HAP-1 (cell line): ENCODE data around the gene SYT1.
A peak's percentile ranks its signal among the peaks of the same experiment; 100 is the strongest.

Source experiments
- DNase-seq, 2 experiments: peaks; one replicate each; pipeline ENCODE4 v3.0.0-alpha.2; 2016 to 2020; ENCODE audit warnings: low spot score in 2 of 2
- H3K27me3 ChIP-seq: fragments of 250-450 bp; sonication (Bioruptor Pico); 2 replicates; pipeline ENCODE4 v1.5.1; 2020; ENCODE audit warnings: low read depth, mild to moderate bottlenecking, moderate library complexity
- H3K36me3 ChIP-seq: fragments of 250-450 bp; sonication (Bioruptor Pico); replicated peaks from 2 replicates; pipeline ENCODE4 v1.5.1; 2020; ENCODE audit warnings: mild to moderate bottlenecking
- H3K4me1 ChIP-seq: fragments of 250-450 bp; sonication (Bioruptor Pico); 2 replicates; pipeline ENCODE4 v1.5.1; 2020; ENCODE audit warnings: mild to moderate bottlenecking
- H3K4me3 ChIP-seq: fragments of 250-450 bp; sonication (Bioruptor Pico); 2 replicates; pipeline ENCODE4 v1.5.1; 2020; ENCODE audit warnings: mild to moderate bottlenecking, moderate library complexity
- H3K9me3 ChIP-seq: fragments of 250-450 bp; sonication (Bioruptor Pico); 2 replicates; pipeline ENCODE4 v1.5.1; 2020; ENCODE audit warnings: mild to moderate bottlenecking, moderate library complexity
- in situ Hi-C: fragments of 300-500 bp; cut with MboI; formaldehyde crosslinking; loops from 3 replicates; pipeline ENCODE4 v1.14.3; 2020; ENCODE audit warnings: low sequenced_read_pairs, inconsistent platforms, mixed read lengths

Gene SYT1

DNA sequence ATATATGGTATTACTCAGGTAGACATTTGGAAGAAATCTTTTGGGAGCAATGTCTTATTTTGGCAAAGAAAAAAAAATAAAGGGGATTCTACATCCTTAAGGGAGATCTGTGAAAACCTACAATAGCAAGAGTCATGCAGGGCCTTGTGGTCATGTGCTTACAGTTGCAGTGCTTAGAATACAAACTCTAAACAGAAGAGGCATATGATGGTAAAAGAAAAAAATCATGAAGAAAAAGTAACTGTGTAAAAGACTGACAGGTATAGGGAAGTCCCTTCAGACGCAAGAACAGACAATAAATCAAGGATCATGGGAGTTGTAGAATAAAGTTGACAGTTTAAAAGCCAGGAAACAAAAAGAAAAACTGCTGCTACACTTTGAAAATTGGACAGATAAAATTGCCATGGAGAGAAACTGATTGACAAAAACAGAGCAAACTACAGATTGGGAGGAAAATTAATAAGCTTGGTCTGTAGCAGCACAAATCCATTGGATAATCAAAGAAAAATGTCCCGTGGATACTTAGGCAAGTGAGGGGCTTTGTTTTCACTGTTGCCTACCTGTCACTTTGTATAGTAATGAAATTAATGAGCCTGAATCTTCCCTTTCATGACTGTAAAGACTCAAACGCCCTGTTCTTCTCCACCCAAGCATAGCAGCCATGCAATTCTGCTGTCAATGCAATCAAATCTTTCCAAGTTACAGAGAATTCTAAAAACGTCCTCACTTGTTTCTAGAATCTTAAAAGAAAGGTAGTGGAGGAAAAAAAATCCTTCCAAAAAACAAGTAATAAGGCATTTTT lies 402.0 kb downstream of the SYT1 start:
- Histone ChIP-seq H3K27me3 (no peaks in the 10 kb centered on the region), H3K4me1 (peaks cover 8% of the 10 kb centered on the region), H3K4me3 (no peak overlapping the region), H3K36me3 (no peaks in the 10 kb centered on the region), H3K9me3 (no peaks in the 10 kb centered on the region)
- no peak for DNase-seq
- in situ Hi-C loops = no loop called here

DNA sequence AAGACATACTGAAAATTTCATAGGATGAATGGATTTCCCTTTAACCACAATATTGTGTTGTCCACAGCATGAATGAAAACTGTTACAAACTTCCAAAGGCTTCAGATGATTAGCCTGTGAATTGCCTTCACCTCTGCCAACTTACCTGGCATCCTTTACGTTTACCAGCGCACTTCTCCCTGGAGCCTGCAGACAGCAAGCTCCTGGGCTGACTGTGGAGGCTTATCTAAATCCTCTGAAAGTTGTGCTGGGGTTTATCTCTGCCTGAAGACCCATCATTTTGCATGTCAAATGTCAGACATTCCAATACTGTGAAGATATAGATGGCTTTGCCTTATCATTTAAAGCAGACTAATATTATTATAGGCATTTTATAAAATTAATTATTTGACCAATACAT lies 403.0 kb downstream of the SYT1 start:
- no peak for DNase-seq
- in situ Hi-C loops = no loop called here
- H3K4me1 ChIP-seq = peaks cover 8% of the 10 kb centered on the region
- H3K36me3 ChIP-seq = no peaks in the 10 kb centered on the region
- H3K4me3 ChIP-seq = no peak overlapping the region
- no peaks in the 10 kb centered on the region for H3K27me3 ChIP-seq
- H3K9me3 ChIP-seq = no peaks in the 10 kb centered on the region

DNA sequence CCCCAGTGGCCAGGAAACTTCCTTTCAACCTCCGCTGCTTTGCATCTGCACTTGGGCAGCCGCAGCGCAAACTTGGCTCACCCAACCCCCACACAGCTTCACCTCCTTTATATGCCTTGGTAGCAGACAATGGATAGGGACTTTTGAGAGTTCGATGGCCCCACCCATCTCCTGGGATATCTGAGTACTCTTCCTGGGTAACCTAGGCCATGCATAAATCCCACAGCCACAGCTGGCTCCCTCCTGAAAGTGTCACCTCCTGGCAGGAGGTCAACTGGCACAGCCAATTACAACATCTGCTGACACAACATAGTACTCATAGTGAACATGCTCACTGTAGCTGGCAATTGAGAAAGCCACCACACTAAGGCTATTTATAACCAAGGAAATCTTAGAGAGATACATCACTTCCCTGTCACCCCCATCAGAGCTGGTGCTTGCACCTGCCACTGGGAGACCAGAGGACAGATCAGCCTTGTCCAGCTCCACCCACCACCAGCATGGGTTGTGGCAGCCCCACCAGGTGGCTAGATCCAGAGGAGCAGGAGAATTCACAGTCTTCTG lies 410.0 kb downstream of the SYT1 start:
- Histone ChIP-seq H3K27me3 (no peaks in the 10 kb centered on the region), H3K4me3 (no peak overlapping the region), H3K36me3 (no peaks in the 10 kb centered on the region), H3K9me3 (no peaks in the 10 kb centered on the region), H3K4me1 (no peaks in the 10 kb centered on the region)
- DNase-seq = no peak
- in situ Hi-C loops = no loop called here

DNA sequence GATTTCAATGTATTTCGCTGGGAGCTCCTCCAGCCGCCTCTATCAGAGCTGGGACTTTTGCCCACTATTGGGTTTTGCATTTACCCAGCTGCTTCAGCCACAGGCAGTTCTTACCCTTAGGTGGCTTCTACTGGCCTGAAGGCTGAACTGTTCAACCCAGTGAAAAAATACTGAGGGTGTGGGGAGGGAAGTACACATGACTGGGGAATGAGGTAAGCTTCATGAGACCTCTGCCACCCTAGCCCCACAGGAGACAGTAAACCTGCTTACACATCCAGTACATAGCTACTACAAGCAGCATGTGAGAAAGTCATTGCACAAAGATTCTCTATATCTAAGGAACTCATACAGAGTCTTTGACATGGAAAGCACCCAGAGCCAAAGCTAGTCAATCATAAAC lies 411.1 kb downstream of the SYT1 start:
- Histone ChIP-seq H3K27me3 (no peaks in the 10 kb centered on the region), H3K9me3 (no peaks in the 10 kb centered on the region), H3K4me3 (no peak overlapping the region), H3K36me3 (no peaks in the 10 kb centered on the region), H3K4me1 (no peaks in the 10 kb centered on the region)
- DNase-seq = no peak
- in situ Hi-C loops = no loop called here

DNA sequence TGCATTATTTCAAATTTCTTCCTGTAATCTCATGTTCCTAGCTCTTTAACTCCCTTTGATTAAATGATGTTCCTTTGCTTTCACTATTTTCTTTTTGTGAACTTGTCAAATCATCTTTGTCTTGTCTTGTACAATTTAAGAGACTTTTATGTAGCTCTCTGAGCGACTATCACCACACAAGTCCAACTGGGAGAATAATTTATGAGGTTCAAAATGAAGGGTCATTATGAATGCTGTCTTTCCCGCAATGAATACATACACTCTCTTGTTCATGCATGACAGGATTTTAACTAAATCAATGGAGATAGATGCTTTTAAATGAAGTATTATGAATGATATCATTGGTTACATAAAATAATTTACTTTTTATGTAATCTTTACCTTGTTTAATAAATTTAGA lies 418.8 kb downstream of the SYT1 start:
- DNase-seq = no peak
- Histone ChIP-seq H3K36me3 (no peaks in the 10 kb centered on the region), H3K4me1 (0 out of 2 replicates have a peak, but pooled peaks cover 5% of the 10 kb centered on the region), H3K4me3 (no peak overlapping the region), H3K27me3 (no peaks in the 10 kb centered on the region), H3K9me3 (no peaks in the 10 kb centered on the region)
- in situ Hi-C loops = no loop called here

DNA sequence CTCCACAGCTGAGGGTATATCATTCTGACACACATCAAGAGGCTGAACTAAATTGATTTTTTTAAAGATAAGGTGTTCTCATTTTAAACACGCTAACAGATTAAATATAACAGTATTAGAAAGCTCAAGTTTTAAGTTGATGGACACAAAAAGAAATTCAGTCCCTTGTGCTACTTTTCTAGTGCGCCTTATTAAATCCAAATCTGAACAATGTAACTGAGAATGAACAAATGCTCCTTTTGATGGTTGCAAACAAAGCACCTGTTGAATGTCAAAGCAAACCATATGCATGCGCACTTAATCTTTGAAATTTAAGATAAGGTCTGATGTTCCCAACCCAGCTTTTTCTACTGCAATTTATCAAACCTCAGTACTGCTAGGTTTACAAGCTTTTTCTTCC lies 424.3 kb downstream of the SYT1 start:
- in situ Hi-C loops = no loop called here
- no peaks in the 10 kb centered on the region for H3K36me3 ChIP-seq

DNA sequence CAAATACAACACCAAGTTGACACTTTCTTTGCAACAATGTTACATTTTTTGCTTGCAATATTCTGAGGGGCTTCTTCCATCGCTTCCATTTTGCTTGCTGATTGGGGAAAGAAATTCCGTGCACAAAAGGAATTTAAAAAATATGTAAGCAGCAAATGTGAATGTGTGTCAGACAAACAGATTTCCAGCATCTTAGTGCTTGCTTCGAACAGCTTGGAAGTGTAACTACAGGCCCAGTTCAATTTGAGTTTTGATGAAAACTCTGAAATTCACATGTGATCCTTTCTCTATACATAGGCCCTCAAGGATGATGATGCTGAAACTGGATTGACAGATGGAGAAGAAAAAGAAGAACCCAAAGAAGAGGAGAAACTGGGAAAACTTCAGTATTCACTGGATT lies 427.1 kb downstream of the SYT1 start:
- peaks cover 28% of the 10 kb centered on the region for H3K4me1 ChIP-seq

More for the DNA sequence above, 424.3 kb downstream of the SYT1 start:
- Histone ChIP-seq H3K4me1 (peaks cover 5% of the 10 kb centered on the region), H3K9me3 (no peaks in the 10 kb centered on the region), H3K4me3 (no peak overlapping the region), H3K27me3 (no peaks in the 10 kb centered on the region)
- peak in 1 of 2 experiments; percentile 67 for DNase-seq

DNA sequence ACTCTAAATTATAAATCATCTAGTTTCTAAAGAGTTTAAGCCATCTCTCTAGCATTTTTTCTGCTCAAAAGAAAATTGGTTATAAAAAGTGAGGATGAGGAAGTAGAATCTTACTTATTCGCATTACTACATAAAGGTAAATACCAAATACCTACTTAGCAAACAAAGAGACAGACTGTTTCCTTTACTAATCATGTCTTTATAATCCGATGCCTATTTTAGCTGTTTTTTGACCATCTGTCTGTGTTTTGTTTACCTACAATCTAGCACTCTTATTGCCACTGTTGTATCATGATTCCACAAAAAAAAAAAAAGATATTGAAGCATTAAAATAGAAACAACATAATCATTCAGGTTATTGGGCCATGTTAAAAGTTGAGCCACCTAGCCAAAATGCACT lies 430.0 kb downstream of the SYT1 start:
- DNase-seq = no peak
- in situ Hi-C loops = no loop called here
- Histone ChIP-seq H3K4me3 (no peak overlapping the region), H3K27me3 (no peaks in the 10 kb centered on the region), H3K4me1 (peaks cover 30% of the 10 kb centered on the region), H3K9me3 (no peaks in the 10 kb centered on the region), H3K36me3 (no peaks in the 10 kb centered on the region)

More for the DNA sequence above, 427.1 kb downstream of the SYT1 start:
- H3K9me3 ChIP-seq = no peaks in the 10 kb centered on the region
- no peak overlapping the region for H3K4me3 ChIP-seq
- no peaks in the 10 kb centered on the region for H3K36me3 ChIP-seq
- no peaks in the 10 kb centered on the region for H3K27me3 ChIP-seq
- DNase-seq = no peak
- in situ Hi-C loops = no loop called here

DNA sequence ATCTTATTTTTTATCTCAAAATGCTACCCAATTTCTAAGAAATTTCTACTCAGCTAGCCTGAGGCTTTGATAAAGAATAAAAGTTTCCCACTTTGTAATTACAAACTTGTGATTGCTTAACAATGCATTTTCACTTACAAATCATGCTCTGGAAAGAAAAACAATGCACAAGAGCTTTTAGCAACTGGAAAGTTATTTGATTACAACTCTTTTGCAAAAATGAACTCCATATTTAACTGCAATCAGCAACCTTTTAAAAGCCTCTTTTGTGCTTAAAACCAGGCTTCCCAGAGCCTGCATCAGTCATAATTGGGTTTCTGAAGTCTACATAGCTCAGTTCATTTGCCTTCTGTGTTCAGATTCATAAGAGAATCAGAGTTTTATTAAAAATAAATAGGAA lies 431.0 kb downstream of the SYT1 start:
- Histone ChIP-seq H3K4me1 (peaks cover 30% of the 10 kb centered on the region), H3K9me3 (no peaks in the 10 kb centered on the region), H3K27me3 (no peaks in the 10 kb centered on the region), H3K36me3 (no peaks in the 10 kb centered on the region), H3K4me3 (no peak overlapping the region)
- DNase-seq = peak in 1 of 2 experiments; percentile 62
- in situ Hi-C loops = no loop called here

DNA sequence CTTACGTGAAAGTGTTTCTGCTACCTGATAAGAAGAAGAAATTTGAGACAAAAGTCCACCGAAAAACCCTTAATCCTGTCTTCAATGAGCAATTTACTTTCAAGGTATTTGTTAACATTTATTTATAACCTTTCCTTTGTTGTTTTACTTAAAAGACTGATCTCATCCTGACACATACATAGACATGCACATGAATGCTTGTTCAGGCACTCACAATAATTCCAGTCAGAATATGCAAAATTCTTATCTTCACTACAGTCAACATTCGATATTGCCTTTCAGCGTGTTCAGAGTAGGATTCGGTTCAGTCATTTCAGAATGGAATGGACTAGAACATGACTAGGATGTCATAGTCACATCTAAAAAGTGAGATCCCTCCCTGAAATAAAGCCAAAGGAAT lies 431.6 kb downstream of the SYT1 start:
- in situ Hi-C loops = no loop called here
- no peaks in the 10 kb centered on the region for H3K9me3 ChIP-seq
- no peak overlapping the region for H3K4me3 ChIP-seq
- peaks cover 30% of the 10 kb centered on the region for H3K4me1 ChIP-seq
- peak in 1 of 2 experiments; percentile 52 for DNase-seq
- H3K27me3 ChIP-seq = no peaks in the 10 kb centered on the region
- no peaks in the 10 kb centered on the region for H3K36me3 ChIP-seq

DNA sequence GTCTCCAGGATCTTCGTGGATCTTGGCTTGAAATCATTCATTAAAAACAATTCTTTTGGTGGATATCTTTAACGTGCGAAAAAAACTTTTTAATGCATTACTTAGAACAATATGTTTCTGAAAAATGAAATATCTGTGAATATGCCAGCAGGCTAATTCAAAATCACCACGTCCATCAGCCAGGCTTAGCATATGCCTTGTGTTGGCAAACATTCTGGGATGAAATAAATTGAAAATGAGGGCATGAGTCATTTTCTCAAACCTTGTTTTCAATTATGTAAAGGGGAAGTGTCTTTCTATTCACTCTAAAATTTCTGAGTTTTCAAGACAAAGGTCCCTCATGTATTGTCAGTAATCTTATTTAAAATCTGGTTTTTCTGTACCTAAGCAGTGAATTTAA lies 432.3 kb downstream of the SYT1 start:
- Histone ChIP-seq H3K4me1 (peaks cover 30% of the 10 kb centered on the region), H3K36me3 (no peaks in the 10 kb centered on the region), H3K27me3 (no peaks in the 10 kb centered on the region), H3K9me3 (no peaks in the 10 kb centered on the region), H3K4me3 (no peak overlapping the region)
- peak in 1 of 2 experiments; percentile 50 for DNase-seq
- in situ Hi-C loops = no loop called here

DNA sequence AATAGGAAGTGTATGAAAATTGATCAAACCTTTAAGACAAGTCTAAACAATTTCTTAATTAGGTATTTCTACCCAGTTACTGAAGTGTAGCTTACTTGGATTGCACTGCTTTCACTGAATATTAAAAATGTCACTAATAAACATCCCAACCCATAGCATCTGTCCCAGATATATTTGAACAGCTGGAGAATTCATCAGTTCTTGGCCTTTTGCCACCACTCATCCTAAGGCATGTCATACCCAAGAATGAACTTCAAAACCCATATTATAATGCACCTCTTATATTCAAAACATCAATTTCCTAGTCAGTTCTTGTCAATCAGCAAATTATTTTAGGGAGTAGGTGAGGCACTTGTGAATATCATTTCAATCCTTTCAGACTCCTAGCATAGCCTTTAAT lies 433.9 kb downstream of the SYT1 start:
- no peak for DNase-seq
- in situ Hi-C loops = no loop called here
- H3K36me3 ChIP-seq = no peaks in the 10 kb centered on the region

DNA sequence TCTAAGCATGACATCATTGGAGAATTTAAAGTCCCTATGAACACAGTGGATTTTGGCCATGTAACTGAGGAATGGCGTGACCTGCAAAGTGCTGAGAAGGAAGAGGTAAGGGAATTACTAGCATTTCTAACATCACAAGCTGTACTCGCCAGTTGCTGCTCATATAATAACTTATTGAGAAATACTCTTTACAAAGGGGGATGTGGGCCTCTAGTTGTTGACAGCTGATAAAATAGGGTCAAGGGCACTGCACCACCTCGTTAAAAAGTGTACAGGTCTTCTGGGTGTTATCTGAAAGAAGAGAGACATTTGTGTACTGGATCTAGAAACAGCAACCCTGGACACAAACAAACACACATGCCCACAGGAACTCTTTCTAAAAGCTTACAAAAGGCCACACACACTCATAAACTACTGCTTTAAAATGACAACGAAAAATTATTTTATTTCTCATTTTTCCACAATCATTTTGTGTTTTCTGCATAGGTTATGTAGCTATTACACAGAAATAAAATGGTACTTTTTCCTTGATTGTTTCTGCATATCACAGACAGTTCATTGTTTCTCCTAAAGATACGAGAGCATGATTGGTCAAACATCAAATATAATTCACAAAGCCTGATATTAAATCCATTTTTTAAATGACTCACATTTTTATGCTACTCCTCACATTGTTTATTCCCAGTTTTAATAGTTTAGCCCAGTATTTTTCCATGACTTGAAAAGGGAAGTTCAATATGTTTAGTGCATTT lies 435.0 kb downstream of the SYT1 start:
- peaks cover 28% of the 10 kb centered on the region for H3K4me1 ChIP-seq
- H3K9me3 ChIP-seq = no peaks in the 10 kb centered on the region
- no peaks in the 10 kb centered on the region for H3K27me3 ChIP-seq
- H3K36me3 ChIP-seq = no peaks in the 10 kb centered on the region
- in situ Hi-C loops = no loop called here
- H3K4me3 ChIP-seq = no peak overlapping the region
- no peak for DNase-seq

More for the DNA sequence above, 433.9 kb downstream of the SYT1 start:
- H3K4me1 ChIP-seq = peaks cover 30% of the 10 kb centered on the region
- no peak overlapping the region for H3K4me3 ChIP-seq
- H3K9me3 ChIP-seq = no peaks in the 10 kb centered on the region
- no peaks in the 10 kb centered on the region for H3K27me3 ChIP-seq

DNA sequence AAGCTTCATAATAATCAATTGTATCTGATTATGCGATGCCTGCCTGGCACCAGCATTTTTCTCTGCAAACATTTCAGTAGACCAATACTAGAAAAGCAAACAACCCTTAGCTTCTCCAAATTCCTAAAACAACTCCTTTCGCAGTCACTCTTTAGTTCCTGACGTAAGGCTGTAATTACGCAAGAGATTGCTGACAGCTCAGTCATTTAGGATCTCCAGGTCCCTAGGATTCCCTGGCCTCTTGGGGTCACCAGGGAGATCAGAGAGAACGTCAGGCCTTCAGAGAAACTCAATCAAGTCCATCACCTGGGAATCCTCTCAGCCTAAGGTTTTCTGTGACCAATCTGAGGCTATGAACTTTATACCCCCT lies 435.6 kb downstream of the SYT1 start:
- no peaks in the 10 kb centered on the region for H3K27me3 ChIP-seq
- in situ Hi-C loops = no loop called here
- H3K4me1 ChIP-seq = peaks cover 22% of the 10 kb centered on the region
- no peaks in the 10 kb centered on the region for H3K9me3 ChIP-seq
- H3K4me3 ChIP-seq = no peak overlapping the region
- no peak for DNase-seq
- H3K36me3 ChIP-seq = no peaks in the 10 kb centered on the region
